Kidney (tissue), 14 donors: ENCODE measurements around the gene SERTAD1. TPM values are rescaled to one million over a fixed set of nuclear protein-coding genes. Genes with fewer than 3 reads are reported as not detected.
"Not testable (repeated sequence)": the region's sequence is repeated elsewhere in the genome, so short reads cannot be mapped to it uniquely, and the experiment has no call there.

ENCODE experiments used
- DNase-seq, 5 donors: peaks; one replicate each; pipeline ENCODE4 v3.0.0-alpha.2; 2013 to 2020
- FAIRE-seq: peaks from 2 replicates; lab custom pipeline; 2012; peaks lifted over from hg19 to GRCh38; lab: Jason Lieb, UNC
- H3K27ac ChIP-seq, 2 donors: one replicate each; pipeline ENCODE4 v1.7.0; 2013; ENCODE audit warnings: low read depth in 2 of 2, low read length in 2 of 2, inconsistent platforms in 1 of 2
- H3K27me3 ChIP-seq: one replicate; pipeline ENCODE4 v1.7.1; 2013; ENCODE audit warnings: low read length, inconsistent platforms; ENCODE audit not compliant: control insufficient read depth, insufficient read depth
- H3K36me3 ChIP-seq, 3 donors: one replicate each; pipeline versions ENCODE4 v1.7.0 to v1.7.1; 2013; ENCODE audit warnings: low read length in 3 of 3, control low read depth in 1 of 3, inconsistent platforms in 1 of 3; ENCODE audit not compliant: insufficient read depth in 3 of 3, control insufficient read depth in 2 of 3
- H3K4me1 ChIP-seq, 3 donors: one replicate each; pipeline versions ENCODE4 v1.7.0 to v1.7.1; 2013; ENCODE audit warnings: low read length in 3 of 3, inconsistent platforms in 1 of 3, low read depth in 1 of 3; ENCODE audit not compliant: control insufficient read depth in 2 of 3, insufficient read depth in 2 of 3
- H3K4me3 ChIP-seq, 3 donors: one replicate each; pipeline versions ENCODE4 v1.7.0 to v1.8.1; 2013; ENCODE audit warnings: low read length in 3 of 3, control low read depth in 1 of 3, inconsistent platforms in 1 of 3
- H3K9ac ChIP-seq, 3 donors: one replicate each; pipeline versions ENCODE4 v1.7.0 to v1.7.1; 2013; ENCODE audit warnings: low read length in 3 of 3, control low read depth in 1 of 3, inconsistent platforms in 1 of 3
- H3K9me3 ChIP-seq, 3 donors: one replicate each; pipeline versions ENCODE4 v1.7.0 to v1.7.1; 2013; ENCODE audit warnings: low read length in 3 of 3, control low read depth in 1 of 3, inconsistent platforms in 1 of 3; ENCODE audit not compliant: control insufficient read depth in 2 of 3, insufficient read depth in 1 of 3
- CTCF ChIP-seq: IDR thresholded peaks from 3 replicates; pipeline ENCODE4 v1.5.1; 2012; ENCODE audit warnings: mild to moderate bottlenecking, moderate library complexity, borderline replicate concordance; ENCODE audit not compliant: insufficient read depth; ENCODE audit errors: extremely low read depth
- intact Hi-C: fragments of 100-400 bp; cut with DNase I; formaldehyde crosslinking; loops from one replicate; pipeline ENCODE4 v1.11.1; 2022
- polyA plus RNA-seq: library from polyadenylated mRNA; stranded (reverse); fragments of 350-450 nt; fragmentation: Illumina TruSeq; extraction: RNeasy Lipid Tissue Mini Kit (QIAGEN cat#74804); gene quantifications from one replicate; pipeline ENCODE4 v1.2.3, GENCODE V29; 2014; ENCODE audit warnings: low read depth, low replicate concordance; ENCODE audit not compliant: insufficient read depth
- total RNA-seq: library from RNA; stranded (reverse); fragmentation: NEBNext Ultra II Directional; extraction: Animal tissue kit (Norgen Biotek cat#: 25700); gene quantifications from one replicate; pipeline ENCODE4 v1.2.1, GENCODE V29; 2021
- donor health status: control.
- donor health status: control.
- donor health status: control.
- donor health status: control.
- donor health status: control.
- donor health status: DM: yes; HTN: yes; CAD: no.
- donor health status: Normal renal cell carcinoma (clear cell type).

The SERTAD1 gene
- total and polyA plus RNA-seq, 2 donors from 2014 or later, result 14.8 to 18.2 TPM

GRCh38 chr19:40431698-40432097 is 5.9 kb upstream of the SERTAD1 start:
- Histone ChIP-seq H3K9me3 (no peaks in the 10 kb centered on the region), H3K27ac (no peak overlapping the region), H3K9ac (no peak overlapping the region), H3K4me3 (no peak overlapping the region), H3K4me1 (peaks cover 0 to 7% (median 5%) of the 10 kb centered on the region in 3 donors), H3K36me3 (no peaks in the 10 kb centered on the region), H3K27me3 (no peaks in the 10 kb centered on the region)
- no peak for TF ChIP-seq CTCF
- intact Hi-C loops, result no loop called here
- DNase-seq (no peak), FAIRE-seq (no peak)

GRCh38 chr19:40430242-40430641 is 4.5 kb upstream of the SERTAD1 start:
- H3K9me3 ChIP-seq, H3K4me3 ChIP-seq, H3K36me3 ChIP-seq, H3K4me1 ChIP-seq, H3K9ac ChIP-seq, intact Hi-C loops, DNase-seq, FAIRE-seq, H3K27ac ChIP-seq, H3K27me3 ChIP-seq: not testable (repeated sequence)

- H3K4me1 ChIP-seq, H3K9ac ChIP-seq, intact Hi-C loops, DNase-seq, H3K27me3 ChIP-seq, H3K9me3 ChIP-seq, H3K36me3 ChIP-seq, H3K4me3 ChIP-seq, FAIRE-seq, H3K27ac ChIP-seq: not testable (repeated sequence)
Measured at GRCh38 chr19:40428197-40428596, 2.4 kb upstream of the SERTAD1 start.

- no peak for FAIRE-seq
- DNase-seq, result peak in 2 of 5 donors; percentile 46 to 56
Measured at GRCh38 chr19:40424637-40425449, 949 bp downstream of the SERTAD1 start.

More at GRCh38 chr19:40424637-40425449, 949 bp downstream of the SERTAD1 start:
- H3K4me3 ChIP-seq, result peak overlapping the region; percentile 61 to 99 (median 79)
- H3K4me1 ChIP-seq, result peaks cover 0 to 7% (median 3%) of the 10 kb centered on the region in 3 donors
- H3K36me3 ChIP-seq, result peaks cover 0 to 18% (median 4%) of the 10 kb centered on the region in 3 donors
- H3K9me3 ChIP-seq, result no peaks in the 10 kb centered on the region
- H3K9ac ChIP-seq, result peak overlapping the region; percentile 36 to 99 (median 52)
- intact Hi-C loops, result no loop called here
- H3K27ac ChIP-seq, result peak overlapping the region; percentile 96 to 98
- no peak for TF ChIP-seq CTCF
- no peaks in the 10 kb centered on the region for H3K27me3 ChIP-seq
